Measurements from ENCODE around the gene HOXB13. TPM values are rescaled to one million over a fixed set of nuclear protein-coding genes. Genes with fewer than 3 reads are reported as not detected.

The HOXB13 gene
- total and polyA plus RNA-seq, 2 experiments from 2014 or later = not detected

DNA sequence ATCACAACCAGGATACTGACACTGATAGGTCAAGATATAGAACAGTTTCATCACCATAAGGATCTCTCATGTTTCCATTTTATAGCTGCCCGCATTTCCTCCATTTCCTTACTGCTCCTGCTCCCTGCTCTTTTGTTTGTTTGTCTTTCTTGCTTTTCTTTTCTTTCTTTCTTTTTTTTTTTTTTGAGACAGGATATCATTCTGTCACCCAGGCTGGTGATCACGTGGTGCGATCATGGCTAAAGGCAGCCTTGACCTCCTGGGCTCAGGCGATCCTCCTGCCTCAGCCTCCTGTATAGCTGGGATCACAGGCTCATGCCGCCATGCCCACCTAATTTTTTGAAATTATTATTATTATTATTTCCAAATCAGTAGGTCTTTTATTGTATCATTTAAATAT, 37.9 kb downstream of the HOXB13 start:
- H3K4me3 ChIP-seq = no peak overlapping the region
- ATAC-seq (no peak), DNase-seq (ENCODE audit: low spot score) (no peak)
- H3K4me1 ChIP-seq (ENCODE audit: insufficient read depth) = no peaks in the 10 kb centered on the region
- H3K4me1 Mint-ChIP-seq = no peaks in the 10 kb centered on the region
- no peaks in the 10 kb centered on the region for H3F3A ChIP-seq (replicated peaks; ENCODE audit: low read depth)
- H3K4me2 ChIP-seq = no peak overlapping the region
- peaks cover 4% of the 10 kb centered on the region; the same call in 1 of the 3 replicates for H3K36me3 Mint-ChIP-seq (ENCODE audit: low read depth)
- H3K36me3 ChIP-seq (ENCODE audit: insufficient read depth) = no peaks in the 10 kb centered on the region
- H3K27me3 Mint-ChIP-seq (ENCODE audit: insufficient read depth, low read depth, poor library complexity) = peaks cover 5% of the 10 kb centered on the region
- no peak overlapping the region for H2AFZ ChIP-seq
- no peak for TF ChIP-seq JUNB (IDR thresholded peaks at IDR 0.05; ENCODE audit: unreplicated experiment)
- TF ChIP-seq, protein P1, sequence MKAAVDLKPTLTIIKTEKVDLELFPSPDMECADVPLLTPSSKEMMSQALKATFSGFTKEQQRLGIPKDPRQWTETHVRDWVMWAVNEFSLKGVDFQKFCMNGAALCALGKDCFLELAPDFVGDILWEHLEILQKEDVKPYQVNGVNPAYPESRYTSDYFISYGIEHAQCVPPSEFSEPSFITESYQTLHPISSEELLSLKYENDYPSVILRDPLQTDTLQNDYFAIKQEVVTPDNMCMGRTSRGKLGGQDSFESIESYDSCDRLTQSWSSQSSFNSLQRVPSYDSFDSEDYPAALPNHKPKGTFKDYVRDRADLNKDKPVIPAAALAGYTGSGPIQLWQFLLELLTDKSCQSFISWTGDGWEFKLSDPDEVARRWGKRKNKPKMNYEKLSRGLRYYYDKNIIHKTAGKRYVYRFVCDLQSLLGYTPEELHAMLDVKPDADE (IDR thresholded peaks at IDR 0.05) = no peak
- TF ChIP-seq, protein P2, sequence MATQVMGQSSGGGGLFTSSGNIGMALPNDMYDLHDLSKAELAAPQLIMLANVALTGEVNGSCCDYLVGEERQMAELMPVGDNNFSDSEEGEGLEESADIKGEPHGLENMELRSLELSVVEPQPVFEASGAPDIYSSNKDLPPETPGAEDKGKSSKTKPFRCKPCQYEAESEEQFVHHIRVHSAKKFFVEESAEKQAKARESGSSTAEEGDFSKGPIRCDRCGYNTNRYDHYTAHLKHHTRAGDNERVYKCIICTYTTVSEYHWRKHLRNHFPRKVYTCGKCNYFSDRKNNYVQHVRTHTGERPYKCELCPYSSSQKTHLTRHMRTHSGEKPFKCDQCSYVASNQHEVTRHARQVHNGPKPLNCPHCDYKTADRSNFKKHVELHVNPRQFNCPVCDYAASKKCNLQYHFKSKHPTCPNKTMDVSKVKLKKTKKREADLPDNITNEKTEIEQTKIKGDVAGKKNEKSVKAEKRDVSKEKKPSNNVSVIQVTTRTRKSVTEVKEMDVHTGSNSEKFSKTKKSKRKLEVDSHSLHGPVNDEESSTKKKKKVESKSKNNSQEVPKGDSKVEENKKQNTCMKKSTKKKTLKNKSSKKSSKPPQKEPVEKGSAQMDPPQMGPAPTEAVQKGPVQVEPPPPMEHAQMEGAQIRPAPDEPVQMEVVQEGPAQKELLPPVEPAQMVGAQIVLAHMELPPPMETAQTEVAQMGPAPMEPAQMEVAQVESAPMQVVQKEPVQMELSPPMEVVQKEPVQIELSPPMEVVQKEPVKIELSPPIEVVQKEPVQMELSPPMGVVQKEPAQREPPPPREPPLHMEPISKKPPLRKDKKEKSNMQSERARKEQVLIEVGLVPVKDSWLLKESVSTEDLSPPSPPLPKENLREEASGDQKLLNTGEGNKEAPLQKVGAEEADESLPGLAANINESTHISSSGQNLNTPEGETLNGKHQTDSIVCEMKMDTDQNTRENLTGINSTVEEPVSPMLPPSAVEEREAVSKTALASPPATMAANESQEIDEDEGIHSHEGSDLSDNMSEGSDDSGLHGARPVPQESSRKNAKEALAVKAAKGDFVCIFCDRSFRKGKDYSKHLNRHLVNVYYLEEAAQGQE (IDR thresholded peaks at IDR 0.05; ENCODE audit: unreplicated experiment) = no peak
- no peak for TF ChIP-seq ZNF331 (CRISPR knock-in tag; IDR thresholded peaks at IDR 0.05; ENCODE audit: low read depth)
- no peak for TF ChIP-seq CREB1 (CRISPR knock-in tag; IDR thresholded peaks at IDR 0.05; ENCODE audit: low read depth)
- no peak for TF ChIP-seq POLR2AphosphoS5 (IDR thresholded peaks at IDR 0.05; ENCODE audit: low read depth)
- no peak for TF ChIP-seq EZH2 (IDR thresholded peaks at IDR 0.05; ENCODE audit: low read depth, unreplicated experiment)
- peaks cover 5% of the 10 kb centered on the region; the same call in 2 of the 3 replicates for H3K9me3 Mint-ChIP-seq
- H3K27ac Mint-ChIP-seq = no peak overlapping the region
- H3K27ac ChIP-seq (ENCODE audit: low read depth) = no peak overlapping the region
- H3K4me3 Mint-ChIP-seq = no peak overlapping the region
- H3K9me2 ChIP-seq (ENCODE audit: insufficient read depth) = no peaks in the 10 kb centered on the region
- H3K79me2 ChIP-seq (replicated peaks; ENCODE audit: insufficient read depth) = no peaks in the 10 kb centered on the region
- 0 out of 2 replicates have a peak, but pooled peaks cover 6% of the 10 kb centered on the region for H4K20me1 ChIP-seq (replicated peaks; ENCODE audit: insufficient read depth)
- 0 out of 2 replicates have a peak, but pooled peaks cover 3% of the 10 kb centered on the region for H3K27me3 ChIP-seq (ENCODE audit: insufficient read depth)

DNA sequence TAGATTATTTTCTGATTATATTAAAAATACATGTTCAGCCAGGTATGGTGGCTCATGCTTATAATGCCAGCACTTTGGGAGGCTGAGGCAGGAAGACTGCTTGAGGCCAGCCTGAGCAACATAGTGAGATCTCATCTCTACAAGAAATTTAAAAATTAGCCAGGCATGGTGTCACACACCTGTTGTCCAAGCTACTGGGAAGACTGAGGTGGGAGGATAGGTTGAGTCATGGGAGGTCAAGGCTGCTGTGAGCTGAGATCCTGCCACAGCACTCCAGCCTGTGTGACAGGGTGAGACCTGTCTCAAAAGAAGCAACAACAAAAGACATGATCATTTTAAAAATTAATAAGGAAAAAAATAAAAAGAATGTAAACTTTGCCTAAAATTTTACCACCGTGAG, 46.9 kb downstream of the HOXB13 start:
- Mint-ChIP-seq H3K36me3 (ENCODE audit: low read depth) (no peaks in the 10 kb centered on the region), H3K4me1 (no peaks in the 10 kb centered on the region), H3K9me3 (no peaks in the 10 kb centered on the region), H3K27ac (no peak overlapping the region), H3K4me3 (no peak overlapping the region), H3K27me3 (ENCODE audit: insufficient read depth, low read depth, poor library complexity) (peaks cover 23% of the 10 kb centered on the region)
- Histone ChIP-seq H4K20me1 (replicated peaks; ENCODE audit: insufficient read depth) (no peaks in the 10 kb centered on the region), H3K4me1 (ENCODE audit: insufficient read depth) (no peaks in the 10 kb centered on the region), H3F3A (replicated peaks; ENCODE audit: low read depth) (0 out of 2 replicates have a peak, but pooled peaks cover 4% of the 10 kb centered on the region), H3K27me3 (ENCODE audit: insufficient read depth) (peaks cover 42% of the 10 kb centered on the region), H3K27ac (ENCODE audit: low read depth) (no peak overlapping the region), H3K9me2 (ENCODE audit: insufficient read depth) (no peaks in the 10 kb centered on the region), H2AFZ (no peak overlapping the region), H3K36me3 (ENCODE audit: insufficient read depth) (no peaks in the 10 kb centered on the region), H3K4me2 (no peak overlapping the region), H3K4me3 (no peak overlapping the region), H3K79me2 (replicated peaks; ENCODE audit: insufficient read depth) (no peaks in the 10 kb centered on the region)
- DNase-seq (ENCODE audit: low spot score) = no peak
- no peak for ATAC-seq
- TF ChIP-seq JUNB (IDR thresholded peaks at IDR 0.05; ENCODE audit: unreplicated experiment) (no peak), ZNF331 (CRISPR knock-in tag; IDR thresholded peaks at IDR 0.05; ENCODE audit: low read depth) (no peak), POLR2AphosphoS5 (IDR thresholded peaks at IDR 0.05; ENCODE audit: low read depth) (no peak), STAT1 (IDR thresholded peaks at IDR 0.05; ENCODE audit: unreplicated experiment) (no peak), EZH2phosphoT487 (IDR thresholded peaks at IDR 0.05; ENCODE audit: unreplicated experiment) (no peak), CREB1 (CRISPR knock-in tag; IDR thresholded peaks at IDR 0.05; ENCODE audit: low read depth) (no peak)
- TF ChIP-seq, protein P3, sequence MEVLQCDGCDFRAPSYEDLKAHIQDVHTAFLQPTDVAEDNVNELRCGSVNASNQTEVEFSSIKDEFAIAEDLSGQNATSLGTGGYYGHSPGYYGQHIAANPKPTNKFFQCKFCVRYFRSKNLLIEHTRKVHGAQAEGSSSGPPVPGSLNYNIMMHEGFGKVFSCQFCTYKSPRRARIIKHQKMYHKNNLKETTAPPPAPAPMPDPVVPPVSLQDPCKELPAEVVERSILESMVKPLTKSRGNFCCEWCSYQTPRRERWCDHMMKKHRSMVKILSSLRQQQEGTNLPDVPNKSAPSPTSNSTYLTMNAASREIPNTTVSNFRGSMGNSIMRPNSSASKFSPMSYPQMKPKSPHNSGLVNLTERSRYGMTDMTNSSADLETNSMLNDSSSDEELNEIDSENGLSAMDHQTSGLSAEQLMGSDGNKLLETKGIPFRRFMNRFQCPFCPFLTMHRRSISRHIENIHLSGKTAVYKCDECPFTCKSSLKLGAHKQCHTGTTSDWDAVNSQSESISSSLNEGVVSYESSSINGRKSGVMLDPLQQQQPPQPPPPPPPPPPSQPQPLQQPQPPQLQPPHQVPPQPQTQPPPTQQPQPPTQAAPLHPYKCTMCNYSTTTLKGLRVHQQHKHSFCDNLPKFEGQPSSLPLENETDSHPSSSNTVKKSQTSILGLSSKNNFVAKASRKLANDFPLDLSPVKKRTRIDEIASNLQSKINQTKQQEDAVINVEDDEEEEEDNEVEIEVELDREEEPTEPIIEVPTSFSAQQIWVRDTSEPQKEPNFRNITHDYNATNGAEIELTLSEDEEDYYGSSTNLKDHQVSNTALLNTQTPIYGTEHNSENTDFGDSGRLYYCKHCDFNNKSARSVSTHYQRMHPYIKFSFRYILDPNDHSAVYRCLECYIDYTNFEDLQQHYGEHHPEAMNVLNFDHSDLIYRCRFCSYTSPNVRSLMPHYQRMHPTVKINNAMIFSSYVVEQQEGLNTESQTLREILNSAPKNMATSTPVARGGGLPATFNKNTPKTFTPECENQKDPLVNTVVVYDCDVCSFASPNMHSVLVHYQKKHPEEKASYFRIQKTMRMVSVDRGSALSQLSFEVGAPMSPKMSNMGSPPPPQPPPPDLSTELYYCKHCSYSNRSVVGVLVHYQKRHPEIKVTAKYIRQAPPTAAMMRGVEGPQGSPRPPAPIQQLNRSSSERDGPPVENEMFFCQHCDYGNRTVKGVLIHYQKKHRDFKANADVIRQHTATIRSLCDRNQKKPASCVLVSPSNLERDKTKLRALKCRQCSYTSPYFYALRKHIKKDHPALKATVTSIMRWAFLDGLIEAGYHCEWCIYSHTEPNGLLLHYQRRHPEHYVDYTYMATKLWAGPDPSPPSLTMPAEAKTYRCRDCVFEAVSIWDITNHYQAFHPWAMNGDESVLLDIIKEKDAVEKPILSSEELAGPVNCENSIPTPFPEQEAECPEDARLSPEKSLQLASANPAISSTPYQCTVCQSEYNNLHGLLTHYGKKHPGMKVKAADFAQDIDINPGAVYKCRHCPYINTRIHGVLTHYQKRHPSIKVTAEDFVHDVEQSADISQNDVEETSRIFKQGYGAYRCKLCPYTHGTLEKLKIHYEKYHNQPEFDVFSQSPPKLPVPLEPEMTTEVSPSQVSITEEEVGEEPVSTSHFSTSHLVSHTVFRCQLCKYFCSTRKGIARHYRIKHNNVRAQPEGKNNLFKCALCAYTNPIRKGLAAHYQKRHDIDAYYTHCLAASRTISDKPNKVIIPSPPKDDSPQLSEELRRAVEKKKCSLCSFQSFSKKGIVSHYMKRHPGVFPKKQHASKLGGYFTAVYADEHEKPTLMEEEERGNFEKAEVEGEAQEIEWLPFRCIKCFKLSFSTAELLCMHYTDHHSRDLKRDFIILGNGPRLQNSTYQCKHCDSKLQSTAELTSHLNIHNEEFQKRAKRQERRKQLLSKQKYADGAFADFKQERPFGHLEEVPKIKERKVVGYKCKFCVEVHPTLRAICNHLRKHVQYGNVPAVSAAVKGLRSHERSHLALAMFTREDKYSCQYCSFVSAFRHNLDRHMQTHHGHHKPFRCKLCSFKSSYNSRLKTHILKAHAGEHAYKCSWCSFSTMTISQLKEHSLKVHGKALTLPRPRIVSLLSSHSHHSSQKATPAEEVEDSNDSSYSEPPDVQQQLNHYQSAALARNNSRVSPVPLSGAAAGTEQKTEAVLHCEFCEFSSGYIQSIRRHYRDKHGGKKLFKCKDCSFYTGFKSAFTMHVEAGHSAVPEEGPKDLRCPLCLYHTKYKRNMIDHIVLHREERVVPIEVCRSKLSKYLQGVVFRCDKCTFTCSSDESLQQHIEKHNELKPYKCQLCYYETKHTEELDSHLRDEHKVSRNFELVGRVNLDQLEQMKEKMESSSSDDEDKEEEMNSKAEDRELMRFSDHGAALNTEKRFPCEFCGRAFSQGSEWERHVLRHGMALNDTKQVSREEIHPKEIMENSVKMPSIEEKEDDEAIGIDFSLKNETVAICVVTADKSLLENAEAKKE (CRISPR knock-in tag; IDR thresholded peaks at IDR 0.05) = no peak

Measured in GM23338 (cell line).